Natural killer cell (primary cell): Measurements from ENCODE around the gene TMEM185B. TPM values are rescaled to one million over a fixed set of nuclear protein-coding genes. Genes with fewer than 3 reads are reported as not detected.

Experiments
- ATAC-seq, 3 donors: fragments of 150-1000 bp in 2 of 3; fragments of 200-7000 bp in 1 of 3; cut with Tn5 transposase; 1 replicate in 1 of 3; 2 replicates in 2 of 3; pipeline ENCODE4 v1.10.0; 2021; ENCODE audit warnings: mild to moderate bottlenecking in 2 of 3, moderate library complexity in 2 of 3
- DNase-seq, 2 donors: peaks; one replicate each; pipeline versions ENCODE4 v3.0.0 to v3.0.0-alpha.2; 2013 to 2021; ENCODE audit warnings: mixed read lengths in 1 of 2
- H3K27ac ChIP-seq: one replicate; pipeline ENCODE4 v1.5.1; 2013; ENCODE audit warnings: mild to moderate bottlenecking, low read length
- H3K27me3 ChIP-seq: one replicate; pipeline ENCODE4 v1.6.1; 2013; ENCODE audit warnings: low read length; ENCODE audit not compliant: control insufficient read depth, insufficient read depth
- H3K36me3 ChIP-seq: one replicate; pipeline ENCODE4 v1.6.1; 2013; ENCODE audit warnings: low read length; ENCODE audit not compliant: control insufficient read depth, insufficient read depth
- H3K4me1 ChIP-seq: one replicate; pipeline ENCODE4 v1.6.1; 2013; ENCODE audit warnings: low read length; ENCODE audit not compliant: control insufficient read depth, insufficient read depth
- H3K4me3 ChIP-seq: one replicate; pipeline ENCODE4 v1.5.1; 2013; ENCODE audit warnings: low read length
- H3K9me3 ChIP-seq: one replicate; pipeline ENCODE4 v1.6.1; 2013; ENCODE audit warnings: low read length; ENCODE audit not compliant: control insufficient read depth, insufficient read depth
- H3K27ac Mint-ChIP-seq, 2 donors: one replicate each; pipeline ENCODE4 v1.8.0; 2022; ENCODE audit warnings: mild to moderate bottlenecking in 2 of 2, mixed read lengths in 2 of 2, moderate library complexity in 1 of 2
- H3K27me3 Mint-ChIP-seq, 2 donors: one replicate each; pipeline ENCODE4 v1.8.0; 2022; ENCODE audit warnings: low read depth in 2 of 2, mixed read lengths in 2 of 2
- H3K36me3 Mint-ChIP-seq: one replicate; pipeline ENCODE4 v1.8.0; 2022; ENCODE audit warnings: mixed read lengths
- H3K4me1 Mint-ChIP-seq, 2 donors: one replicate each; pipeline ENCODE4 v1.8.0; 2022; ENCODE audit warnings: mixed read lengths in 2 of 2
- H3K4me3 Mint-ChIP-seq: one replicate; pipeline ENCODE4 v1.8.0; 2022; ENCODE audit warnings: mild to moderate bottlenecking, moderate library complexity, mixed read lengths
- H3K9me3 Mint-ChIP-seq, 2 donors: one replicate each; pipeline ENCODE4 v1.8.0; 2022; ENCODE audit warnings: mixed read lengths in 2 of 2
- WGBS: methylation state at CpG from one replicate; pipeline ENCODE4 v1.1.7; 2013; ENCODE audit warnings: missing lambda C conversion rate; ENCODE audit not compliant: insufficient coverage; 5-methylcytosine and 5-hydroxymethylcytosine counted together
- intact Hi-C: fragments of 100-400 bp; cut with micrococcal nuclease; formaldehyde crosslinking; loops from one replicate; pipeline ENCODE4 v1.14.2; 2022
- total RNA-seq, 4 donors: library from RNA; stranded (reverse); fragments of 120-200 nt in 1 of 4; gene quantifications; one replicate each; pipeline versions ENCODE4 v1.2.3 to v1.2.4, GENCODE V29; 2013 to 2022
- TF ChIP-seq, protein P1 (sequence below): fragments of 200-600 bp; IDR thresholded peaks from one replicate; pipeline ENCODE4 v1.8.0; 2022; ENCODE audit warnings: antibody characterized with exemption

The TMEM185B gene
- total RNA-seq, 3 donors from 2014 or later (not counting 1 experiment from before 2014, with no cell fraction given): 19.9 to 25.2 (median 19.9) TPM

DNA sequence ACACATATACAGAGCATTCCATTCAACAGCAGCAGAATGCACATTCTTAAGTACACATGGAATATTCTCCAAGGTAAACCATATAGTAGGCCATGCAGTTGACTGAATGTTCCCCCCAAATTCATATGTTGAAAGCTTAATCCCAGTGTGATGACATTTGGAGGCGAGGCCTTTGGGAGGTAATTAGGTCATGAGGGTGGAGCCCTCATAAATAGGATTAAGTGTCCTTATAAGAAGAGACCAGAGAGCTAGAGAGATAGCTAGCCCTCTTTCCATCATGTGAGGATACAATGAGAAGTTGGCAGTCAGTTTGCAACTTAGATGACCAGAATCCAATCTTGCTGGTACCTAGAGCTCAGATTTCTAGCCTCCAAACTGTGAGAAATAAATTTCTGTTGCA lies 27.6 kb downstream of the TMEM185B start:
- H3K9me3 ChIP-seq: peaks cover 5% of the 10 kb centered on the region
- TF ChIP-seq, protein P1, sequence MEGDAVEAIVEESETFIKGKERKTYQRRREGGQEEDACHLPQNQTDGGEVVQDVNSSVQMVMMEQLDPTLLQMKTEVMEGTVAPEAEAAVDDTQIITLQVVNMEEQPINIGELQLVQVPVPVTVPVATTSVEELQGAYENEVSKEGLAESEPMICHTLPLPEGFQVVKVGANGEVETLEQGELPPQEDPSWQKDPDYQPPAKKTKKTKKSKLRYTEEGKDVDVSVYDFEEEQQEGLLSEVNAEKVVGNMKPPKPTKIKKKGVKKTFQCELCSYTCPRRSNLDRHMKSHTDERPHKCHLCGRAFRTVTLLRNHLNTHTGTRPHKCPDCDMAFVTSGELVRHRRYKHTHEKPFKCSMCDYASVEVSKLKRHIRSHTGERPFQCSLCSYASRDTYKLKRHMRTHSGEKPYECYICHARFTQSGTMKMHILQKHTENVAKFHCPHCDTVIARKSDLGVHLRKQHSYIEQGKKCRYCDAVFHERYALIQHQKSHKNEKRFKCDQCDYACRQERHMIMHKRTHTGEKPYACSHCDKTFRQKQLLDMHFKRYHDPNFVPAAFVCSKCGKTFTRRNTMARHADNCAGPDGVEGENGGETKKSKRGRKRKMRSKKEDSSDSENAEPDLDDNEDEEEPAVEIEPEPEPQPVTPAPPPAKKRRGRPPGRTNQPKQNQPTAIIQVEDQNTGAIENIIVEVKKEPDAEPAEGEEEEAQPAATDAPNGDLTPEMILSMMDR: no peak
- no peaks in the 10 kb centered on the region for H3K4me1 ChIP-seq
- intact Hi-C loops: no loop called here
- no peaks in the 10 kb centered on the region for H3K4me1 Mint-ChIP-seq
- no peak overlapping the region for H3K4me3 Mint-ChIP-seq
- no peaks in the 10 kb centered on the region for H3K27me3 ChIP-seq
- DNase-seq (no peak), ATAC-seq (no peak)
- no peak overlapping the region for H3K4me3 ChIP-seq
- H3K36me3 Mint-ChIP-seq: peaks cover 21% of the 10 kb centered on the region
- no peaks in the 10 kb centered on the region for H3K36me3 ChIP-seq
- H3K27ac Mint-ChIP-seq: no peak overlapping the region
- H3K27me3 Mint-ChIP-seq: peaks cover 5 to 7% of the 10 kb centered on the region in 2 donors
- no peak overlapping the region for H3K27ac ChIP-seq
- 92% methylated on average over 1 of the region's 1 CpG for WGBS
- peaks cover 7 to 9% of the 10 kb centered on the region in 2 donors for H3K9me3 Mint-ChIP-seq

DNA sequence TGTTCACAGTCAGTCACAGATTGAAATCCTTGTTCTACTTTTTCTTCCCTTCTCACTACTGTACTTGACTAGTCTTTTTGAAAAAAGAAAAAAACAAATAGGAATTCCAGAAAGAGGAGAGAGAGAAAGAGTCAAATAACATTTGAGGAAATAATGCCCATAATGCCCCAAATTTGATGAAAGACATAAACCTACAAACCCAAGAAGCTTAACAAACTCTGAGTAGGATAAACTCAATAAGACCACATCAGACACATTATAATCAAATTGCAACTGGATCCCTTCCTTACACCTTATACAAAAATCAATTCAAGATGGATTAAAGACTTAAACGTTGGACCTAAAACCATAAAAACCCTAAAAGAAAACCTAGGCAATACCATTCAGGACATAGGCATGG lies 30.9 kb downstream of the TMEM185B start:
- H3K4me1 Mint-ChIP-seq: no peaks in the 10 kb centered on the region
- H3K9me3 ChIP-seq: no peaks in the 10 kb centered on the region
- H3K4me1 ChIP-seq: no peaks in the 10 kb centered on the region
- no peak overlapping the region for H3K4me3 ChIP-seq
- H3K27ac Mint-ChIP-seq: no peak overlapping the region
- peaks cover 5 to 7% of the 10 kb centered on the region in 2 donors for H3K9me3 Mint-ChIP-seq
- H3K36me3 Mint-ChIP-seq: peaks cover 29% of the 10 kb centered on the region
- H3K4me3 Mint-ChIP-seq: no peak overlapping the region
- no CpG with 5 or more reads among the region's 1 CpG for WGBS
- no peak overlapping the region for H3K27ac ChIP-seq
- ATAC-seq: no peak
- intact Hi-C loops: no loop called here
- no peaks in the 10 kb centered on the region for H3K36me3 ChIP-seq
- TF ChIP-seq, protein P1: no peak
- no peaks in the 10 kb centered on the region for H3K27me3 ChIP-seq
- DNase-seq: no peak
- peaks cover 5 to 15% of the 10 kb centered on the region in 2 donors for H3K27me3 Mint-ChIP-seq

DNA sequence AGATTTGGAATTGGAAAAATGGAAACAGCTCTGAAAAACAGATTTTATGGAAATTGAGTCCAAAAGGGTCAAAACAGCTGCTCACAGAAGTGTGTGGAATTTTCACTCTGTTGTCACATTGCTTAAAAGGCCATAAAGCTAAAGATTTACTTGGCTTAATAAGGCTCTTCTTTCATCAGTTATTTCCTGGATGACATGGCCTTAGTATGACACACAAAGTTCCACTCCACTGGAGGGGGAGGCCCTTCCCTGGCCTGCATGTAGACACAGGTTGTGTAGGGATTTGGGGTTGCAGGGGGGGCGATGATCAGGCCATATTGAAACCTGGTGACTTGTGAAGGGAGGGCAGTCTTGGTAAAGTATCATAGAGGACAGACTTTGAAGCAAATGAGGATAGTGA lies 34.0 kb downstream of the TMEM185B start:
- no peak overlapping the region for H3K27ac Mint-ChIP-seq

More for the DNA sequence above, 34.0 kb downstream of the TMEM185B start:
- no peak for ATAC-seq
- Mint-ChIP-seq H3K4me1 (peaks cover 0 to 7% of the 10 kb centered on the region in 2 donors), H3K4me3 (no peak overlapping the region), H3K36me3 (peaks cover 38% of the 10 kb centered on the region), H3K9me3 (peaks cover 5 to 7% of the 10 kb centered on the region in 2 donors), H3K27me3 (peaks cover 13 to 26% of the 10 kb centered on the region in 2 donors)
- intact Hi-C loops: no loop called here
- no peak for DNase-seq
- no peak overlapping the region for H3K27ac ChIP-seq
- TF ChIP-seq, protein P1: no peak
- H3K36me3 ChIP-seq: no peaks in the 10 kb centered on the region
- H3K4me3 ChIP-seq: no peak overlapping the region
- no peaks in the 10 kb centered on the region for H3K27me3 ChIP-seq
- 80% methylated on average over 1 of the region's 1 CpG for WGBS
- H3K9me3 ChIP-seq: no peaks in the 10 kb centered on the region
- no peaks in the 10 kb centered on the region for H3K4me1 ChIP-seq
